HG02759 (cell line): ENCODE results near the gene TK1.

Source experiments
- ATAC-seq: cut with Tn5 transposase; IDR thresholded peaks from one replicate; pipeline ENCODE4 v1.9.1; 2021; ENCODE audit warnings: mild to moderate bottlenecking, moderate library complexity; ENCODE audit not compliant: unreplicated experiment

TK1 gene

GRCh38 chr17:78135858-78136500, 50.9 kb downstream of the TK1 start:
- ATAC-seq, result no peak

GRCh38 chr17:78134899-78135385, 51.9 kb downstream of the TK1 start:
- ATAC-seq, result no peak

GRCh38 chr17:78133971-78134898, 52.6 kb downstream of the TK1 start:
- ATAC-seq, result no peak

DNA sequence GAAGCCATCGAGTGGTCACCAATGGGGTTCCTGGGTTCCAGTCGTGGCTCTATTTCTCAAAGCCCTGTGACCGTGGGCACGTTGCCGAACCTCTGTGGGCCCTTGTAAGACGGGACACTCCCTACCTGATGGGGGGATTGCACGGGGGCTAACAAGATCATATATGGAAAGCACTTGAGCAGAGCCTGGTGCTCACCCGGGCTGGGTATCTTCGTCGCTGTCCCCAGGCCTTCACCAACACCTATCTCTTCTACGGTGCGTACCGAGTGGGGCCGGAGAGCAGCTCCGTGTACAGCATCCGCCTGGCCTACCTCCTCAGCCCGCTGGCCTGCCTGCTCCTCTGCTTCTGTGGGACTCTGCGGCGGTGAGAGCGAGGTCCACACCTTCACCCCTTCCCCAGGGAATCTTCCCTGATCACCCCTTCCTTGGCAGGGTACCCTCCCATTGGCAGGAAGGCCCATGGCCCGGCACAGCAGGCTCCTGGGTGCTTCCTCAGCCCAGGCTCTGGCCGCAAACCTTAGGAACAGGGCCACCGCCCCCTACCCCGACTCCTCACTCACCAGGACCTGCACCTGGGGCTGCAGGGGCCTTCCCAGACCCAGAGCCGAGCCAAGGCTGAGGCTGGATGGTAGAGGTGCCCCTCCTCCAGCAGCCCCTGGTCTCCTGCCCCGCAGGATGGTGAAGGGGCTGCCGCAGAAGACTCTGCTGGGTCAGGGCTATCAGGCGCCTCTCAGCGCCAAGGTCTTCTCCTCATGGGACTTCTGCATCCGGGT, 53.5 kb downstream of the TK1 start:
- no peak for ATAC-seq

DNA sequence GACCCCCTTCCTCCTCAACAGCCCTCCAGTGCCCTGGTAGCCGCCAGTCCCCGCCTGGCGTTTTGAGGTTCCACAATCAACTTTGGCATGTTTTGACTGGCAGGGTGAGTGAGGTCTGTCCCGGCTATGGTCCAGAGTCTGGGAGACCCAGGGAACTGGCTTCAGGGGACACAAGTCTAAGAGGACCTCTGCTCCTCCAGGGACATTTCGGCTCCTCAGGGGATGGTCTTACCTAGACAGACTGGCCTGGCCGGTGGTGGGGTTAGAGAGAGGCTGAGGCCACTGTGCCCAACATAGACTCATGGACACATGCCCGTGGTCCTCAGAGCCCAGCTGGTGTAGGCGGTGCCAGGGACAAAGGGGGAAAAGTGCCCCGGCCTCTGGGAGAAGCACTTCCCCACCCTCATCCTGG, 54.1 kb downstream of the TK1 start:
- no peak for ATAC-seq

GRCh38 chr17:78132084-78132676, 54.7 kb downstream of the TK1 start:
- no peak for ATAC-seq

GRCh38 chr17:78131172-78132083, 55.4 kb downstream of the TK1 start:
- no peak for ATAC-seq

DNA sequence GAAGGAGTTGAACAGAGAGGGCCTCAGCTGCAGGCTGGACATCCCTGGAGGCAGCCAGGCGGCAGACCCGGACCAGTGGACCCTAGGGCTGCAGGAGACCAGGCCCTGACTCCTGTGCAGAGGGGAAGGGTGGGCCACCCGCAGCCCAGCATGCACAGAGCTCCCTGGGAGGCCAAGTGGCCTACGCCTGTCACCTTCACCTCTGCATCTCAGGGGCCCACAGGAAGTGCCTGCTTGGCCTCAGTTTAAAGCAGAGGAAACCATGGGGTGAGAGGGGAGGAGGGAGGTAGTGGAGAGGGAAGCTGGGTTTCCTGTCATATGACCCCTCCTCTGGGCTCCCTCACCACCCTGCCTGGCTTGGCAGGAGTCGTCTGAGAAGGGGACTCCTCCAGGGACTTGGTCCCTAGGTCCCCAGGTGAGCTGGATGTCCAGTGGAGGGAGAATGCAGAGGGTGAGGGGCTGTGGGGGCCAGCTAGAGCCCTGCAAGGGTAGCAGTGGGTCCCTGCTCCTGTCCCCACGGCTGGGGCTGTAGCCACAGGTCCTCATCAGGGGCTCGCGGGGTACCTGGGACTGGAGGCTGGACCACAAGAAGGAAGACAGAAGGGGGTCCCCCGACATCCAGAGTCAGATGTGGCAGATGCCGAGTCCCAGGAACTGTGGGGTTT, 56.3 kb downstream of the TK1 start, which contains the start of gene TMC8:
Gene TMC8, plus strand, starts transcription at position 335 of the 665 bp plus-strand sequence. CDS start 818 bp downstream, outside the sequence.
- no peak for ATAC-seq

DNA sequence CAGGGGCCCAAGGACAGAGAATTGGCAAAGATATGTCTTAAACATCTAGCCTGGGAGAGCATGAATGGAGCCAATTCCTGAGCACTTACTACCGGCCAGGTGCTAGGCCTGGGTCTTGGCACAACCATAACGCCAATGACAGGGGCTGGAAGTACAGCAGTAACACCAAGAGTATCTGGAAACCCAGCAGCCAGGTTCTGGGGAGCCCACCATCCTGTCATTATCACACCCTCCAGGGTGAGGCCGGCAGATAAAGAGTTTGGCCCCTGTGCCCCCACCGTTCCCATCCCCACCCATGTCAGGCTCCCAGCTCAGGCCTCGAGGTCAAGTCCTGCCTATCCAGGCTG, 56.8 kb downstream of the TK1 start:
- ATAC-seq, result no peak

DNA sequence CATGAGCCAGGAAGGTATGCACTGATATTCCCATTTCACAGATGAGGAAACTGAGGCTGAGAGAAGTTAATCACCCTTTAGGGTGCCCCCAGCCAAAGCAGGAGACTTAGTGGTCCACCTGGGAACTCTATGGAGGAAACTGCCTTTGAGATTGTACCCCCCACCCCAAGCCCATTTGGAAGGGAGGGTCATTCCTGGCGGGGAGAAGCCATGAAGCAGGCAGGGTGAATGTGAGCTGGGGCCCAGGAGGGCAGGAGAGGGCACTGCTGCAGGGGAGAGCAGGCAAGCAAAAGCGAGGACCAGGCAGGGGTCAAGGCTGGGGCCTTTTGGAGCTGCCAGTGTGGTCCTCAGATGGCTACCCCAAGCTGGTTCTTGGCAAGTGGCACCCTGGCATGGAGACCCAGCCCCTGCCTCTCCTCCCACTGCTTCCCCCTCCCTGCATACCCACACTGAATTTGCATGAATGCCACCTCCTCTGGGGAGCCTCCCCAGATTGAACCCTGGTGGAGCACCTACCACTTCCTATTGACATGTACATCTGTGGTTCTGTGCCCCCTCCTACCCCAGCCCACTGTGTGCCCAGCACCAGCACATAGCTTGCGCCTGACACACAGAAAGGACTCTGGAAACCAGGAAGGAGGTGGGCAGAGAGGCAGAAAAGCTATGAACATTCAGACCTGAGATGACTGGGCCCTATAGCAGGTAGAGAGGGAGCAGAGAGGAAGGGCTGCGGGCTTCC, 57.3 kb downstream of the TK1 start:
- no peak for ATAC-seq

DNA sequence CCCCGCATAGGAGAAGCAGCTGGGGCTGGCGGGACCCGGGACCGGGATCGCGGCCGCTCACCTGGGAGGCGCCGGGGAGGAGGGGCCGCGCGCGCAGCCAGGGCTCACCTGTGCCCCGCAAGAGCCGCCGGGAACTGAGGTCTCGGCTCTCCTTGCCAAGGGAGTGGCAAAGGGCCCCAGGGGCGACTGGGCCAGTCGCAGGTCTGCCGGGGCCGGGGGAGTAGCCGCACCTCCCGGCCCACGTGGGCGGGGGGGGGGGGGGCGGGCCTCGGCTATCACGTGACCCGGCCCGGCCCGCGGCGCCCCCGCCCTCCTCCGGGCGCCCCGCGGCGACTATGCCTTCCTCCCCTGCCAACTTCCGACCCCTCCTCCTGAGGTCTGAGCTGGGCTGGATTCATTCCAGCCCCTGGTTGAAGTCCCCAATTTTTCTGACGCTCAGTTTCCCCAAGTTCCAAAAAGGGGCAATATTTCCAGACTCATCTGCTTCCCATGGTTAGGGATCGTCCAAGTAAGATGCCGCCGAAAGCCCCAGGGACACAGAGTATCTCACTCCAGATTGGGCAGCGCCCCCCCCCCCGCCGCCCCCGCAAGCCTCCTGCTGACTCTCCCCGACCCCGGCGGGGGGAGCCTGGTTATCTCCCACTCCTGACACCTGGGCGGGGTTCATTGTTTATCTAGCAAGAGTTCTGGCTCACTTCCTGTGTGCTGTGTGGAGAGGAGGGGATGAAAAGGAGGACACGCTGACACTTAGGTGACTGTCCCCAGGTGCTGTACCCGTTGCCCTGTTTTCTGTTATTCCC, 58.1 kb downstream of the TK1 start, which contains the start of gene TMC6:
Gene TMC6, minus strand, starts transcription at position 205 of the 800 bp plus-strand sequence. CDS start 1,923 bp downstream, outside the sequence.
- peak; percentile 28 for ATAC-seq

DNA sequence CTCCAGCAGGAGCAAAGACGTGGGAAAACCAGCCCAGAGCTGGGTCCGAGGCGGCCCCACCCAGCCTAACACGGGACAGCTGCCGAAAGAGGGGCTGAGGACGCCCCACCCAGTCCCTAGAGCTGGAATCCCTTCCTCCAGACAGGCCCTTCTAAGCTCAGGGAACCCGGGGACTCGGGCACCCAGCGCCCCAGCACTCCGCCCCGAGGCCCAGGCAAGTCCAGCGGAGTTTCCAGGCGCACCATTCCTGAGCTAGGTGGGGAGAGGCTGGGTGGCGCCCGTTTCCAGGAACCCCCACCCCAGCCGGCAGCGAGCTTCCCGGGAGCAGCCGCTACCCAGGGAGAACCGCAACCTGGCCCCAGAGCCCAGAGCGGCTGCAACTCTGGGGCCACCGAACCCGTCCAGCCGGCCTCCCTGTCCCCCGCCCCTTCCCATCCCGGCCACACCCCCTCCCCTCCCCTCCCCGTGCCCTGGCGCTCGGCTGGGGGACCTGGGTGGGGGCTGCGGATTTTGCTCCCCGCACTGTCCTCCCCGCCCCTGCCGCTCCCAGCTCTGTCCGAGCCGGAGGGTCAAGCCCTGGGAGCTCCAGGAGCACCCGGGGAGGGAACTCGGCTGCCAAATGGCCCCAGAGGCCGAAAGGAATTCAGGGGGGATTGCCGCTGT, 58.8 kb downstream of the TK1 start:
- ATAC-seq, result peak; percentile 3

GRCh38 chr17:78127239-78127887, 59.5 kb downstream of the TK1 start:
- ATAC-seq, result no peak

GRCh38 chr17:78126895-78127238, 60.0 kb downstream of the TK1 start:
- no peak for ATAC-seq

DNA sequence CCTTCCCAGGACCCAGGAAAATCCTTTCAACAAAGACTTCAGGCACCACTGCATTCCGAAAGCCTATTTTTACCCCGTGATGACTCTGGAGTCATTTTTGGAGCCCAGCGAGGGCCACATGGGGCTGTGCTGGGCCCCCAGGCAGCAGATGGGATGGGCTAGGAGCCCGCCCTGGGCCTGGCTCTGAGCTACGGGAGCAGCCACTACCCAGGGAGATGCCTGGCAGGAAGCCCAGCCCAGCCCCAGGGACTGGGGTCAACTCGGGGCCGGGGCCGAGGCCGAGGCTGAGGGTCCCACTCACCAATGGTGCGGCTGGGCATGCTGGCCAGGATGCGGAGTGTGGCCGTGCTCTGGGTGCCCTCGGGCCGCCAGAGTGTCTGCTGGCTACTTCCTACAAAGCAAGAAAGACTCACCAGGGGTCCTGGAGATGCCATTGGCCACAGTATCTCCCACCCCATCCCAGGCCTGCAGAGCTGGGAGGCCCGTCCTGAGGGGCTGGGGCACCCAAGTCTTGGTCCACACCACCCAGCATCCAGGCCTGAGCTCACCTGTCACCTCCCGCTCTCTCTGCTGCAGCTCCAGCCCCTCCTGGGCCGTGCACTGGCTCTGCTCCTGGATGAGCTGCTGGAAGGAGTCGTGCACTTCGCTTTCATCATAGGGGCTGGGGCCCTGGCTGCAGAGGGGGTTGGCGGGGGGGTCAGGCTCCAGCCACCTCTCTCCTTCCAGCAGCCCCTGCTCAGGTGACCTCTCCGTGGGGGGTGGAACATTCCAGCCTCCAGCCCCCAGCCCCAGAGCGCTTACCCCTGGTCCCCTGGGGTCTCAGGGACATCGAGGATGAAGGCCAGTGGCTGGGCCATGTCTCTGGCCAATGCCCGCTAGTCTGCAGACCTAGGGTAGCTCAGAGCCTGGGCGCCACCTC, 60.6 kb downstream of the TK1 start:
- ATAC-seq, result no peak
